ENCODE results near the gene GARIN3.
"Not testable (repeated sequence)": the region's sequence is repeated elsewhere in the genome, so short reads cannot be mapped to it uniquely, and the experiment has no call there.

Gene GARIN3

DNA sequence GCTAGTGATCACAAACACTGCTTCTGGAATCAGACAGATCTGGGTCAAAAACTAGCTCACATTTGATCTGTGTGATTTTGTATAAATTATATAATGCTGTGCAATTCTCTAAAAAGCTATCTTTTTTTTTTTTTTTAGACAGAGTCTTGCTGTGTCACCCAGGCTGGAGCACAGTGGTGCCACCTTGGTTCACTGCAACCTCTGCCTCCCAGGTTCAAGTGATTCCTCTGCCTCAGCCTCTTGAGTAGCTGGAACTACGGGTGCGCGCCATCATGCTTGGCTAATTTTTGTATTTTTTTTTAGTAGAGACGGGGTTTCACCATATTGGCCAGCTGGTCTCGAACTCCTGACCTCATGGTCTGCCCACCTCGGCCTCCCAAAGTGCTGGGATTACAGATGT is 19.1 kb upstream of the GARIN3 start:
- not testable (repeated sequence) for DNase-seq (ENCODE audit: low read depth in 2 of 2)

DNA sequence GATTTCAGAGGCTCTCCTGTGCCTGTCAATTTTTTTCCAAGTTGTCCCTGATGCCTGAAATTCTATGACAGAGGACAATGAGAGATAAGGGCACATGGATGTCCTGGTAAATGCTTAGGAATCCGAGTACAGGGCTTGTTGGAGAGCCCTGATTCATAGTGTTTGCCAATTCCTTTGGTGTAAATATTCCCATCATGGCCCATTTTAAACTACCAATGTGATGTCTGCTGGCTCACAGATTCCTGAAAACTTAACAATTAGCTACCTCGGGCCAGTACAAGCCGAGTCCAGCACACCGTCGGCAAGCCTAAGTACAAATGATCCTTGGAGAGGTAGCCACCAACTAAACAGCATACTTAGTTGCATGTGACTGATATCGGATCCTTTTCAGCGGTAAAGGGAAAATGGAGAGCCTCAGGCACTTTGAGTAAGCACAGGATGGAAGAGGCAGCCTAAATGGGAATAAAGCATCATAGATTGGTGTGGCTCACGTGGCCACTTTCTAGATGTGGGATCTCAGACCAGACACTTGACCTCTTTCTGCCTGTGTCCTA is 18.1 kb upstream of the GARIN3 start:
- no peak for DNase-seq (ENCODE audit: low read depth in 2 of 2)

GRCh38 chr5:157182143-157182757 is 16.2 kb upstream of the GARIN3 start:
- DNase-seq (ENCODE audit: low read depth in 2 of 2): no peak

- DNase-seq (ENCODE audit: low read depth in 2 of 2): no peak
Observed at GRCh38 chr5:157180374-157181264, 14.6 kb upstream of the GARIN3 start, which contains the start of gene ITK. ITK (plus strand) TSS chr5:157180840; CDS start chr5:157180978, 138 bp downstream.

- no peak for DNase-seq (ENCODE audit: low read depth in 2 of 2)
Observed at GRCh38 chr5:157178966-157179365, 12.9 kb upstream of the GARIN3 start.

- DNase-seq (ENCODE audit: low read depth in 2 of 2): no peak
Observed at GRCh38 chr5:157177953-157178352, 11.9 kb upstream of the GARIN3 start.

GRCh38 chr5:157175071-157175612 is 9.1 kb upstream of the GARIN3 start:
- no peak for DNase-seq (ENCODE audit: low read depth in 2 of 2)

DNA sequence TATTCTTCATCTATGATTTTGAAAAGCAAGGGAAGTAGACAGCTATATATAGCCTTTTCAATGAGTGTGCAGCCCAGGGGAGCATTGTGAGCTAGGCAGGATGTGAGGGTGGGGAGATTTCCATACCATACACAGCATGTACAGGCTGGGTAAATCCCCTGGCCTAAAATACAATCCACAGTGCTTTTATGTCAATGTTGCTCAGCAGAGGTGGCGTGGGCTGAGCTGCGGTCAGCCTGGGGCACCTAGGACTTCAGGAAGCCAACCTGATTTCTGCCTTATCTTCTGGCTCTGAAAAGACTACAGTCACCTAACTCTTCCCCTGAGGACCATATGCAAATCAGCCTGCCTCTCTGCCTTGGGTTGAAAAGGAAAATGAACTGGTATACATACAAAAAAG is 6.3 kb upstream of the GARIN3 start:
- DNase-seq (ENCODE audit: low read depth in 2 of 2): peak; percentile 74 to 76

- DNase-seq (ENCODE audit: low read depth in 2 of 2): no peak
Observed at GRCh38 chr5:157168286-157168685, 2.2 kb upstream of the GARIN3 start.

DNA sequence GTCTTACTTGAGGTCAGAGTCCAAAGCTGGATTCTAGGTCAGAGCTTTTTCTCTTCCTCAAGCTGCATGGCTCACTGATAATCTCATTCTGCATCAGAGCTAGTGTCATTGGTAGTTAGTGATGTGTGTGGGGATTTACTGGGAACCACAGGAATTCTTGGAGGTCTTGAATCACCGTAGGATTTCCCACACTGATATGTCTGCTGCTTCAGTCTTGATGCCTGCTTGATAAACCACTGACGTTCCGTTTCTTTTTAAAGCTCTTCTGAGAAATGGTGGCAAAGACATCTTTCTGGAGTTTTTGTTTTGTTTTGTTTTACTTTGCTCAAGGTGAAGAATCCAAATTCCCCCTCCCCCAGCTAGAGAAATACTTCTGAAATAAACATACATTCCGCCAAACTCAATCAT is 1.2 kb upstream of the GARIN3 start:
- DNase-seq (ENCODE audit: low read depth in 2 of 2): no peak

DNA sequence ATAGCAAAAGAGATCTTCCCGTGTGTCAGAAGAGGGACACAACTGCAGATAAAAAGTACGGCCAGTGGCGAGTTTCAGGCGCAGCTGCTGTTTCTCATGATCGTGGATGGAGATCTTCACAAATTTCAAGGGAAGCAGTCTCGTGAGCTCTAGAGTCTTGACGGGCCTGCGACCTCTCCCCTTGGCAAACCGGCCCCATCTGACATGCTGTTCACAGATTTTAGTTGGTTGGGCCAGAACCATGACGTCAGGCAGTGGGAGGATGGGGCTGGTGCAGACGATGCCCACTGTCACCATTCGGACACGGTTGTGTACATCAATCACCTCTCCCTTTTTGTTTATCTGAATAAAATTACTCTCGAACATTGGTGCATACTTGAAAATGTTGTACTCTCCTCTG is 396 bp downstream of the GARIN3 start:
- no peak for DNase-seq (ENCODE audit: low read depth in 2 of 2)

GRCh38 chr5:157165261-157165660 is 803 bp downstream of the GARIN3 start:
- DNase-seq (ENCODE audit: low read depth in 2 of 2): no peak

GRCh38 chr5:157164521-157164920 is 1.5 kb downstream of the GARIN3 start:
- DNase-seq (ENCODE audit: low read depth in 2 of 2): no peak

- DNase-seq (ENCODE audit: low read depth in 2 of 2): no peak
Observed at GRCh38 chr5:157162919-157163510, 3.0 kb downstream of the GARIN3 start.

GRCh38 chr5:157161996-157162395 is 4.1 kb downstream of the GARIN3 start:
- DNase-seq (ENCODE audit: low read depth in 2 of 2): no peak

GRCh38 chr5:157160001-157160400 is 6.1 kb downstream of the GARIN3 start:
- no peak for DNase-seq (ENCODE audit: low read depth in 2 of 2)

DNA sequence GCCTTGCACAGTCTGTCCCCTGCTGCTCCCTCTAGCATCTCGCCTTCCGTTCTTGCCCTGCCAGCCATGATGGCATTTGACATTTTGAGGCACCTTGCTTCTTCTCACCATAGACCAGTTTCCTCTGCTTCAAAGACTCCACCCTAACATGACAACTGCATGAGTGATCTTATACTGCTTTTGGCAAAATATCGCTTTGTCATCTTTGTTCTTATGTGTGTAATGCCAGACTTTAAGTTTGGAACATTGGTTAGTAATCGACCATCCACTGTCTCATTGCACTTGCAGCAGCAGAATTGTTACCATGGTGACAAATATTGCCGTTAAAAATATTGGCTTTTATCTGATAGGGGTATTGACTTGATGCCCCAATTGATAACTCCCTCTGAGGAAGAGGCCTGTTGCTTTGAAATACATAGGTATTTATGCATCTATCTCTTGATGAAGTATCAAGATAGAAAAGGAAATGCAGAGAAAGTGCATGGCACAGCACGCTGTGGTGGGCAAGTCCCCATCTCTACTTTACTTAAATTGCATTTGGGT is 6.8 kb downstream of the GARIN3 start:
- no peak for DNase-seq (ENCODE audit: low read depth in 2 of 2)

DNA sequence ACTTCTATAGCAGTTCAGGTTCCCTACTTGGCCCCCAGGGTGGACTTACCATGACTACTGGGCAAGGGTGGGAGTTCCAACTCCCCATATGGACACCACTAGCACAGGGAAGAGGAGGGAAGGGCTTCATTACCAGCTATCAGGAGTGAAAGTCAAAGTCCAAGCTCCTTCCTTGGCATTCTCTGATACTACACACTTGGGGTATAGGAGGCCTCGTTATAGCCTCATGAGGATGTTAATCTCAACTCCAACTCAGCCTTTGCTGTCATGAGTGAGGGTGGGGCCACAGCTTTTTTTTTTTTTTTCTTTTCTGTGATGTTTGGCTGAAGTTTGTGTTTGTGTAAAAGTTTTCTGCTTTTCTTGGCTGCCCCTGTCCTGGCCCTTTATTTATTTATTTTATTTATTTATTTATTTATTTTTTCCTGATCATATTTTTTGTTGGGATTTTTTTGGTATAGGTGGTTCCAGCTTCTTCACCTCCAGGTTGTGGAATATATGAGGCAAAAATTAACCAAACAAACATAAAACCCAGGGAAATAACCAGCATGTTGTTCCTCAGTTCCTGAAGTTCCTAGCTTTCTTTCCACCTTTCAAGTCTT is 8.7 kb downstream of the GARIN3 start:
- no peak for DNase-seq (ENCODE audit: low read depth in 2 of 2)

GRCh38 chr5:157155297-157155696 is 10.8 kb downstream of the GARIN3 start:
- DNase-seq (ENCODE audit: low read depth in 2 of 2): no peak

GRCh38 chr5:157150995-157151394 is 15.1 kb downstream of the GARIN3 start:
- DNase-seq (ENCODE audit: low read depth in 2 of 2): no peak

All from stimulated activated CD4-positive, alpha-beta T cell treated with anti-CD3 and anti-CD28 coated beads, Interleukin-1b, Interleukin-23, amount 100 ng/mL, for 4 hours (primary cell).